ENCODE data around the gene MAL.

DNA sequence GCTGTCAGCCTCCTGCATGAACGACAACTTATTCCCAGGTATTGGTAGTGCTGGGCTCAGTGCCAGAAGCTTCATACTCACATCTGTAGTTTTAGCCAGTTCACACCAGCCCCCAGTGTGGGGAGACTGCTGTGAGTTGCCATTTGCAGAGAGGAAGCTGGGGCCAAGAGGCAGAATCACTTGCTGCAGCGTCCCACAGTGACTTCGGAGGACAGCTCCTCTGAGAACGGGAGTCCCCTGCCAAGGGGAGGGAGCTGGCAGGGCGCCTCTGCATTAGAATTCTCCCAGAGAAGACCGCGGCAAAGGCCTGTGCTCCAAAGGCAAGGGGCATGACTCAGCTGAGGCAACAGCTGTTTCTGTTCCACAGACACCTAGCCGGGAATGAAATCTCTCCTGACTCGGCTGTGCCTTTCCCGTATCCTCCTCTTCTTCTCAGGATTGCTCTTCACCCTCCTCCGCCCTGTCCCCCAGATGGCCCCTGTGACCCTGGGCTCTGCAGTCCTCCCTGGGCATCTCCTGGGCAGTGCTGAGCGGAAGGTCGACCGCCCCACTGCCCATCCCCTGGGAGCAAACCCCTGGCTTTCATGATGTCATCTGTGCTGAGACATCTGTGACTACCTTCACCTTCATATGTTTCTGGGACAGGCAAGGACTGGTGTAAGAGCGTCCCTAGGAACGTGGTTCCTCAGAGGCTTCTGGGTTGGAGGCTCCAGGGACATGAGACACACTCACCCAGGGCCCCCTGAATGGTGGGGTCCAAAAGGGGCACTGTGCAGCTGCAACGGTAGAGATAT lies 18.0 kb downstream of the MAL start:
- TF ChIP-seq POLR2A (IDR thresholded peaks at IDR 0.05; ENCODE audit: low read depth, low read length) (no peak), POLR2AphosphoS5 (IDR thresholded peaks at IDR 0.05; ENCODE audit: low read depth, low read length) (no peak)

All from GM12892 (cell line).